Sciatic nerve (tissue), 2 donors: Measurements from ENCODE around the gene SPATA1. TPM values are rescaled to one million over a fixed set of nuclear protein-coding genes. Genes with fewer than 3 reads are reported as not detected.

Experiments
- ATAC-seq: fragments of 200-7000 bp; cut with Tn5 transposase; one replicate; pipeline ENCODE4 v1.9.1; 2020; ENCODE audit warnings: mild to moderate bottlenecking, moderate library complexity
- DNase-seq: peaks from one replicate; pipeline ENCODE4 v3.0.0-alpha.2; 2020; ENCODE audit warnings: low spot score
- intact Hi-C: fragments of 100-400 bp; cut with DNase I; formaldehyde crosslinking; loops from one replicate; pipeline ENCODE4 v1.14.2; 2022
- total RNA-seq: library from RNA; stranded (reverse); fragmentation: NEBNext Ultra II Directional; extraction: Animal tissue kit (Norgen Biotek cat#: 25700); gene quantifications from one replicate; pipeline ENCODE4 v1.2.1, GENCODE V29; 2021
- donor health status: DM: no; HTN: no; CAD: no.
- donor health status: DM: no; HTN: no; CAD: no.

Gene SPATA1
- total RNA-seq, 1 donor from 2014 or later: 3.4 TPM

DNA sequence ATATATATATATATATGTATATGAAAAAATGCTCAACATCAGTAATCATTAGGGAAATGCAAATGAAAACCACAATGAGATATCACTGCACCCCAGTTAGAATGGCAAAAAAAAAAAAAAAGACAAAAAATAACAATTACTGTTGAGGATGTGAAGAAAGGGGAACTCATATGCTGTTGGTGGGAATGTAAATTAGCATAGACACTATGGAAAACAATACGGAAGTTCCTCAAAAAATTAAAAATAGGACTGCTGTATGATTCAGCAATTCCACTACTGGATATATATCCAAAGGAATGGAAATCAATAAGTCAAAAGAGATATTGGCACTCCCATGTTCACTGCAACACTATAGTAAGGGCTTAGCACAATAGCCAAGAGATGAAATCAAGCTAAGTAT lies 109.6 kb downstream of the SPATA1 start:
- DNase-seq: no peak
- no peak for ATAC-seq
- intact Hi-C loops: no loop called here

Other genes starting within 250 kb of the SPATA1 start
- gene SAMD13, start 204.7 kb upstream of the SPATA1 start, total RNA-seq: 0.76 TPM
- not detected for gene DNASE2B, start 107.9 kb upstream of the SPATA1 start, total RNA-seq
- 21.8 TPM for gene RPF1, start 27.1 kb upstream of the SPATA1 start, total RNA-seq
- 50.5 TPM for gene GNG5, start 195 bp downstream of the SPATA1 start, total RNA-seq
- 18.1 TPM for gene CTBS, start 68.1 kb downstream of the SPATA1 start, total RNA-seq
- 10.9 TPM for gene SSX2IP, start 184.1 kb downstream of the SPATA1 start, total RNA-seq